Stimulated activated memory B cell treated with anti-CD40 and anti-IgM and Interleukin-4, amounts not matched to agents 10 μg/mL and 1 μg/mL and 100 μg/mL, for 72 hours (primary cell): ENCODE measurements around the gene HMCES.
"Not testable (repeated sequence)": the region's sequence is repeated elsewhere in the genome, so short reads cannot be mapped to it uniquely, and the experiment has no call there.

Source experiments
- ATAC-seq: fragments of 150-1000 bp; cut with Tn5 transposase; 2 replicates; pipeline ENCODE4 v1.10.0; 2021
- H3K27ac Mint-ChIP-seq: one replicate; pipeline ENCODE4 v1.8.0; 2022; ENCODE audit warnings: mild to moderate bottlenecking, mixed read lengths
- H3K27me3 Mint-ChIP-seq: one replicate; pipeline ENCODE4 v1.8.0; 2022; ENCODE audit warnings: mixed read lengths
- H3K36me3 Mint-ChIP-seq: one replicate; pipeline ENCODE4 v1.8.0; 2022; ENCODE audit warnings: mixed read lengths
- H3K4me1 Mint-ChIP-seq: one replicate; pipeline ENCODE4 v1.8.0; 2022; ENCODE audit warnings: mixed read lengths
- H3K4me3 Mint-ChIP-seq: one replicate; pipeline ENCODE4 v1.8.0; 2022; ENCODE audit warnings: mild to moderate bottlenecking, moderate library complexity, mixed read lengths
- H3K9me3 Mint-ChIP-seq: one replicate; pipeline ENCODE4 v1.8.0; 2022; ENCODE audit warnings: mixed read lengths

HMCES gene

GRCh38 chr3:129248286-129248979, 30.2 kb upstream of the HMCES start:
- H3K27me3 Mint-ChIP-seq = no peaks in the 10 kb centered on the region
- H3K9me3 Mint-ChIP-seq = no peaks in the 10 kb centered on the region
- H3K4me3 Mint-ChIP-seq = peak overlapping the region; percentile 95
- peaks cover 39% of the 10 kb centered on the region for H3K4me1 Mint-ChIP-seq
- no peak for ATAC-seq
- peaks cover 13% of the 10 kb centered on the region for H3K36me3 Mint-ChIP-seq
- H3K27ac Mint-ChIP-seq = peak overlapping the region; percentile 99

GRCh38 chr3:129249284-129250065, 29.2 kb upstream of the HMCES start, which contains the start of gene COPG1:
COPG1 (plus strand) TSS chr3:129249606; CDS start chr3:129249710, 104 bp downstream.
- H3K4me3 Mint-ChIP-seq = peak within 1 kb of the TSS; percentile 95
- H3K4me1 Mint-ChIP-seq = peaks cover 39% of the 10 kb centered on the region
- H3K36me3 Mint-ChIP-seq = peaks cover 24% of the 10 kb centered on the region
- peak within 1 kb of the TSS; percentile 99 for H3K27ac Mint-ChIP-seq
- ATAC-seq = peak; percentile 95
- H3K9me3 Mint-ChIP-seq = no peaks in the 10 kb centered on the region
- H3K27me3 Mint-ChIP-seq = no peaks in the 10 kb centered on the region

- no peak overlapping the region for H3K4me3 Mint-ChIP-seq
- no peaks in the 10 kb centered on the region for H3K9me3 Mint-ChIP-seq
- H3K27me3 Mint-ChIP-seq = no peaks in the 10 kb centered on the region
- ATAC-seq = no peak
- peaks cover 29% of the 10 kb centered on the region for H3K4me1 Mint-ChIP-seq
- peaks cover 53% of the 10 kb centered on the region for H3K36me3 Mint-ChIP-seq
- H3K27ac Mint-ChIP-seq = no peak overlapping the region
Measured at GRCh38 chr3:129252748-129253147, 25.9 kb upstream of the HMCES start.

GRCh38 chr3:129254536-129255230, 24.0 kb upstream of the HMCES start:
- peaks cover 12% of the 10 kb centered on the region for H3K4me1 Mint-ChIP-seq
- H3K9me3 Mint-ChIP-seq = no peaks in the 10 kb centered on the region
- H3K27me3 Mint-ChIP-seq = no peaks in the 10 kb centered on the region
- no peak for ATAC-seq
- H3K27ac Mint-ChIP-seq = no peak overlapping the region
- H3K4me3 Mint-ChIP-seq = no peak overlapping the region
- H3K36me3 Mint-ChIP-seq = peaks cover 68% of the 10 kb centered on the region

- no peak for ATAC-seq
- Mint-ChIP-seq H3K27me3 (no peaks in the 10 kb centered on the region), H3K9me3 (no peaks in the 10 kb centered on the region), H3K36me3 (peaks cover 84% of the 10 kb centered on the region), H3K27ac (no peak overlapping the region), H3K4me3 (no peak overlapping the region), H3K4me1 (no peaks in the 10 kb centered on the region)
Measured at GRCh38 chr3:129256270-129256669, 22.4 kb upstream of the HMCES start.

- H3K27me3 Mint-ChIP-seq = no peaks in the 10 kb centered on the region
- no peaks in the 10 kb centered on the region for H3K9me3 Mint-ChIP-seq
- H3K36me3 Mint-ChIP-seq = peaks cover 87% of the 10 kb centered on the region
- H3K4me3 Mint-ChIP-seq = no peak overlapping the region
- no peak for ATAC-seq
- H3K27ac Mint-ChIP-seq = no peak overlapping the region
- no peaks in the 10 kb centered on the region for H3K4me1 Mint-ChIP-seq
Measured at GRCh38 chr3:129257609-129258008, 21.1 kb upstream of the HMCES start.

GRCh38 chr3:129259612-129260477, 18.8 kb upstream of the HMCES start:
- Mint-ChIP-seq H3K27me3 (no peaks in the 10 kb centered on the region), H3K9me3 (no peaks in the 10 kb centered on the region), H3K36me3 (peaks cover 87% of the 10 kb centered on the region), H3K4me1 (no peaks in the 10 kb centered on the region), H3K4me3 (no peak overlapping the region), H3K27ac (no peak overlapping the region)
- no peak for ATAC-seq

GRCh38 chr3:129260606-129261005, 18.1 kb upstream of the HMCES start:
- Mint-ChIP-seq H3K9me3 (no peaks in the 10 kb centered on the region), H3K4me3 (no peak overlapping the region), H3K36me3 (peaks cover 88% of the 10 kb centered on the region), H3K27ac (no peak overlapping the region), H3K4me1 (no peaks in the 10 kb centered on the region), H3K27me3 (no peaks in the 10 kb centered on the region)
- no peak for ATAC-seq

GRCh38 chr3:129261894-129262293, 16.8 kb upstream of the HMCES start:
- no peak overlapping the region for H3K4me3 Mint-ChIP-seq
- no peaks in the 10 kb centered on the region for H3K9me3 Mint-ChIP-seq
- no peaks in the 10 kb centered on the region for H3K27me3 Mint-ChIP-seq
- peaks cover 88% of the 10 kb centered on the region for H3K36me3 Mint-ChIP-seq
- no peak overlapping the region for H3K27ac Mint-ChIP-seq
- no peak for ATAC-seq
- no peaks in the 10 kb centered on the region for H3K4me1 Mint-ChIP-seq

- H3K4me3 Mint-ChIP-seq = no peak overlapping the region
- no peaks in the 10 kb centered on the region for H3K27me3 Mint-ChIP-seq
- ATAC-seq = no peak
- H3K9me3 Mint-ChIP-seq = no peaks in the 10 kb centered on the region
- peaks cover 92% of the 10 kb centered on the region for H3K36me3 Mint-ChIP-seq
- no peak overlapping the region for H3K27ac Mint-ChIP-seq
- H3K4me1 Mint-ChIP-seq = no peaks in the 10 kb centered on the region
Measured at GRCh38 chr3:129263161-129263910, 15.3 kb upstream of the HMCES start.

- H3K4me3 Mint-ChIP-seq, H3K27ac Mint-ChIP-seq, H3K27me3 Mint-ChIP-seq, H3K4me1 Mint-ChIP-seq, H3K9me3 Mint-ChIP-seq, ATAC-seq: not testable (repeated sequence)
- H3K36me3 Mint-ChIP-seq = peaks cover 95% of the 10 kb centered on the region
Measured at GRCh38 chr3:129264994-129265393, 13.7 kb upstream of the HMCES start.

GRCh38 chr3:129266651-129267050, 12.0 kb upstream of the HMCES start:
- Mint-ChIP-seq H3K36me3 (peaks cover 95% of the 10 kb centered on the region), H3K4me3 (no peak overlapping the region)

GRCh38 chr3:129268396-129268795, 10.3 kb upstream of the HMCES start:
- Mint-ChIP-seq H3K9me3 (no peaks in the 10 kb centered on the region), H3K27ac (no peak overlapping the region), H3K4me3 (no peak overlapping the region), H3K4me1 (no peaks in the 10 kb centered on the region), H3K36me3 (peaks cover 94% of the 10 kb centered on the region), H3K27me3 (no peaks in the 10 kb centered on the region)
- no peak for ATAC-seq

More at GRCh38 chr3:129266651-129267050, 12.0 kb upstream of the HMCES start:
- Mint-ChIP-seq H3K4me1 (no peaks in the 10 kb centered on the region), H3K27ac (no peak overlapping the region), H3K27me3 (no peaks in the 10 kb centered on the region), H3K9me3 (no peaks in the 10 kb centered on the region)
- no peak for ATAC-seq

GRCh38 chr3:129271674-129272073, 7.0 kb upstream of the HMCES start:
- ATAC-seq = no peak
- H3K4me1 Mint-ChIP-seq = peaks cover 19% of the 10 kb centered on the region
- H3K36me3 Mint-ChIP-seq = peaks cover 91% of the 10 kb centered on the region
- no peak overlapping the region for H3K27ac Mint-ChIP-seq
- H3K9me3 Mint-ChIP-seq = no peaks in the 10 kb centered on the region
- no peaks in the 10 kb centered on the region for H3K27me3 Mint-ChIP-seq
- no peak overlapping the region for H3K4me3 Mint-ChIP-seq
